ENCODE results near the gene UVRAG.

The UVRAG gene

DNA sequence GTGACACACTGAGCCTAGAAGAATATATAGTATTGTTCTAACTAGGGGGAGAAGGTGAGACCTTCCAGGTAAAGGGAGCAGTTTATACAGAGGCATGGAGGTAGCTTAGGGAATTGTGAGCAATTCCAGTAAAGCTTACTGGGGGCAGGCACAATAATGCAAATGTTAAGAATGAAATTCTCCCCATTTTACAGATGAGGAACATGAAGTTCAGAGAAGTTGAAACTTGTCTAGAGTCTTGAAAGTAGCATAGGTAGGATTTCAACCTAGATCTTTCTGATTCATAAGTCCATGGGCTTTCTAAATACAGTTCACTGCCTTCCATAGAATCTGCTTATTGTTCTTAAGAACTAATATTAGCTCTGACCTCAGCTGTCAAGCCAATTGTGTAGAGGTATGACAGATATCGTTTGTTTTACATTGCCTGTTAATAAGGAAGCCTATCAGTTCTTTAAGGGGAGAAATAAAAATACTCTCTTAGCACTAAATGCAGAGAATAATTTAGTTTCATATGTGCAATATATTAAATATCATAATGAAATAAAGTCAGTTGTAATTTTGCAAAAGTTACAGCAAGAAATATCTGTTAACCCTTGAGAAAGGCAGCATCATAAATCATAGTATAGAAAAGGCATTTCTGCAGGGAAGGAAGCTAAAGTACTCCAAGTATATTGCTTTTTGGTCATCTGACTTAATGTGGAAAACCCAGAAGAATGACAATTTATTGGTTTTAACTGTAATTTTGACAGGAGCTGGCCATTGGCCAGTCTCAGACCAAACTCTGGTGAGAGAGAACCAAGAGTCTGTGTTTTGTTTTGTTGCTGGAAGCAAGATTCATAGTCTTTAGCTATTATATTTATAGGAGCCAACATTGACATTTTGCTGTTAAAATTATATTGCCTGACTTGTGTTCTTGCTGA is 181.8 kb downstream of the UVRAG start:
- no peak for DNase-seq (ENCODE audit: extremely low read depth in 1 of 2, low read depth in 1 of 2)

DNA sequence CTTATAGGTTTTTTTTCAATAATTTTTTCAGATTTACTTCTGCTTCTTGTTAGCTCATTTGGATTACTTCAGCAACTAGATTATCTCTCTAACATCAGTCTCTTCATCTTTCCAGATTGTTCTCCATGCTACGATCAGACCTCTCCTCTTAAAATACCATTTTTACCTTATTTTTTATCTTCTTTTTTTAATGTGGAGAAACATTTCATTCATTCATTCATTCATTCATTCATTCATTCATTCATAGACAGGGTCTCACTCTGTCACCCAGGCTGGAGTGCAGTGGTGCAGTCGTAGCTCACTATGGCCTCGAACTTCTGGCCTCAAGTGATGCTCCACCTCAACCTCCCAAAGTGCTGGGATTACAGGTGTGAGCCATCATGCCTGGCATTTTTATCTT is 189.4 kb downstream of the UVRAG start:
- DNase-seq (ENCODE audit: extremely low read depth in 1 of 2, low read depth in 1 of 2): no peak

- no peak for DNase-seq (ENCODE audit: extremely low read depth in 1 of 2, low read depth in 1 of 2)
Measured at GRCh38 chr11:76005756-76006155, 190.7 kb downstream of the UVRAG start.

DNA sequence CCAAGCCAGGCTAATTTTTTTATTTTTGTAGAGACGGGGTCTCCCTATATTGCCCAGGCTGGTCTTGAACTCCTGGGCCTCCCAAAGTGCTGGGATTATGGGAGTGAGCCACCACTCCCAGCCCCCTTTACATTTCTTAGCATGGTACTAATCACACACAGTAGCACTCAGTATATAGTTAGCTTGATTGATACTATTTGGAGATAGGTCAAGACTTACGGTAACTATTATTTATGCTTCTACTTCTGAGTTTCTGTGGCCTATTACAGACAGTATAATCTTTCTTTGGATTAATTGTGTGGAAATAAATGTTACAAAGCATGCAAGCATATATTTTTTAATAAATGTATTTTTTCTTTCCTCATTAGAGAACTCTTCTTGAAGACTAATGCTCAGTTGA is 192.2 kb downstream of the UVRAG start:
- DNase-seq (ENCODE audit: extremely low read depth in 1 of 2, low read depth in 1 of 2): no peak

- DNase-seq (ENCODE audit: extremely low read depth in 1 of 2, low read depth in 1 of 2): no peak
Measured at GRCh38 chr11:76008474-76008873, 193.5 kb downstream of the UVRAG start.

GRCh38 chr11:76010051-76010450 is 195.0 kb downstream of the UVRAG start:
- no peak for DNase-seq (ENCODE audit: extremely low read depth in 1 of 2, low read depth in 1 of 2)

DNA sequence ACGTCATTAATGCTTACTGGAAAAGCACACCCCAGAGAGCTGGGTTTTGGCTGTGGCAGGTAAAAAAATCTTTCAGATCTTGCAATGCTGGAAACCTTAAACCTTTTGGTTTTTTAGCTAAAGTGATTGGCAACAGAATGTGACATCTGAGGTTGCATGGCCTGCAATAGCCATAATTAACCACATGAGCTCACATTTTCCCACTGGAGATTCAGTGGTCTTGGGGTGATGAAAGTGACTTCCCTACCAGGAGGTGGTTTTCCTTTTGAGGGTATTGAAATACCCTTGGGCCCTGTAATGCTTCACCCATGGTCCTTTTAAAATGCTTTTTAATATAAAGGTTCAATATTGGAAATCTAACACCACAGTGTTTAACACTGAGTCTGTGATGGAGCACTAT is 198.5 kb downstream of the UVRAG start:
- no peak for DNase-seq (ENCODE audit: extremely low read depth in 1 of 2, low read depth in 1 of 2)

DNA sequence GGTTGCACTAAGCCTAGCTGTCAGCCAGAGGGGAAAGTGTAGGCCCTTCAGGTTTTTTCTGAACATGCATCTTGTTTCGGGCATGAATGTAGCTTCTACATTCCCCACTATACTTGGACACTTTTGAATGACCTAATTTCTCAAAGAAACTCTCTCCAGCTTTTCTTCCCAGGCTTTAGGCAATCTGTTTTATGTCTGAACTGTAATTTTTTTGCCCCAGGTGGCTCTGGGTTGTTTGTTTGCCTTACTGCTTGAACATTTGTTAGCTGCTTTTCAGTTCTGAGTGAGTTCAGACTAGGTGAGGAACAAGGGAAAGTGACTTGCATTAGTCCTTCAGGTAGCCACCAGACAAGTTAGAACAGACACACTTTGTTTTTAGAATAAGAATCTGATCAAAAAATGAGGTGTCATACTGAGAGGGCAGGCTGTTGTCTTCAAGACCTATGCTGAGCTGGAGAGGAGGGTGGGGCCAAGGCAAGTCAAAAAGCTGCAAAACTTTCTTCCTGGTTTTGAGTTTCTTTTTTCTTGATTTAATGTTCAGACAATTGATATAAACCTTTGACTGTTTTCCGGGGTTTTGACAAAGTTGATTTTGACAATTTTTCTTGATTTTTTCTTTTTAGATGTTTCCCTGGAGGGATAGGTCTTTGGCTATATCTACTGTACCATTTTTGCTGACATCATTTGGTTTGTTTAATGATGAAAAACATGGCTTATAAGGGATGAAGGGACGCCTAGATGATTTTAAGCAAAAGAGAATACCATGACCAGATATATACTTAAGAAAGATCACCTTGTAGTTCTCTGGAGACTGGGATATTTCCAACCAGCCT is 208.4 kb downstream of the UVRAG start:
- no peak for DNase-seq (ENCODE audit: extremely low read depth in 1 of 2, low read depth in 1 of 2)

DNA sequence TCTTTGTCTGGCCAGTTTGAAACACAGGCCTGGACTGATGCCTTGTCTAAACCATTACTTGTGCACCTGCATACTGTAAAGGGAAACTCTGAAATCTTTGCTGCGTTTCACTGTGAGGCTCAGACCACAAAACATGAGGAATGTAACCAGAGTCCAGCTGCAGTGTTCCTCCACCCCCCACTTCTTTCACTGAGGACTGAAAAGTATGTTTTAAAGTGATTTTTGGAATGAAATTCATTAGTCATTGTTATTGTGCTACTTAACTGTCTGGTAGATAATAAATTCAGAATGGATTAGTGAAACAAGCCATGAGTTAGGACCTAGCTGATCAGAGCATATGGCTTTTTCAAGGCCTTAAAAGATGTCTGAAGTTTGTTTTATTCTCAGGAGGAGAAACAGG is 210.1 kb downstream of the UVRAG start:
- DNase-seq (ENCODE audit: extremely low read depth in 1 of 2, low read depth in 1 of 2): no peak

DNA sequence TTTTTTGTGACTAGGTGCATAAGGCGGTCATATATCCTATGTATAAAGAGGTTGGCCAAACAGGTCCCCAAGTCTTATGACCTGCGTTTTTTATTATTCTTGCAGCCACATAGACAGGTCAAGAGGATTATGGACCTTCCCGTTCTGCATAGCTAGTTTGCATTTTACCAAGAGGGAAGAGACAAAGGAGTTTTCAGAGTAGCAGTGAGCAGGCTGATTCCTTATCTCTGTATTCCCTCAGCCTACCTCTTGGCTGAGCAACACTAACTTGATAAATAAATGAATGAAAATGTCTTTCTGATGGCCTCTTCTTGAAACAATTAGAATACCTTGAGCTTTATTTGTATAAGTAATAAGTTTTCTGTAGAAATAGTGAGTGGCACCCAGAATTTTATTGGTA is 210.8 kb downstream of the UVRAG start:
- DNase-seq (ENCODE audit: extremely low read depth in 1 of 2, low read depth in 1 of 2): no peak

DNA sequence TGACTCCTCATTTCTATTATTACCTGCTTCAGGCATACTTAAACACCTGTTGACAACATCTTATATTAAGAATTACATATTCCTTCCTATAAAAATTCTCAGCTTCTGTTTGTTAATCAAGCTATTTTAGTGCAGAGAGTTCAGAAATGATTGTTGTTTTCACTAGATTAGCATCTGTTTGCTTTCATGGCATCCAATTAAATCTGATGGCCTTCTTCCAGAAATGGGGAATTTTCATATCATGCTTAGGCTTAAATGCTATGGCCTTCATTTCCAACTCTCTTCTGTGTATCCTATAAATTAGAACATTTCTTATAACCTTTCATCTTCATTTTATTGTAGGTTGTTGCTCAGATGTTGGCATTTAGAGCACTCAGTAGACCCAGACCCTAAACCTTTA is 211.3 kb downstream of the UVRAG start:
- no peak for DNase-seq (ENCODE audit: extremely low read depth in 1 of 2, low read depth in 1 of 2)

DNA sequence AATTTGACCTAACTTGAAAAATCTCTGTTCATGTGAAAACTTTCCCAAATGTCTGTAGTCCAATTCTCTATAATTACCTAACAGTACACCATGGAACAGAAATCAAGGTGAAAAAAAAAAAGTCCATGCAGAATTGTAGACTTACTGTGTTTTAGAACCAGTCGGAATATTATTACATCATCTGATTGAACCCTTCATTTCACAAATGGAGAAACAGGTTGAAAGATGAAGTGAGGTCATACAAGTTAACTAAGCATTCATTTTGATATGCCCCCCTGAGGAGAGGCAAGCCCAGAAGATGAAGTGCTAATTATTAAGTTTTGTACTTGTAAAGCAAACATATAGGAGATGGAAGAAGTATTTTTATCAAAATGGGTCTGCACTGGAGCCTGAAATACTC is 211.9 kb downstream of the UVRAG start:
- DNase-seq (ENCODE audit: extremely low read depth in 1 of 2, low read depth in 1 of 2): no peak

GRCh38 chr11:76030286-76030685 is 215.3 kb downstream of the UVRAG start:
- DNase-seq (ENCODE audit: extremely low read depth in 1 of 2, low read depth in 1 of 2): no peak

- no peak for DNase-seq (ENCODE audit: extremely low read depth in 1 of 2, low read depth in 1 of 2)
Measured at GRCh38 chr11:76030968-76031590, 216.1 kb downstream of the UVRAG start.

GRCh38 chr11:76033699-76034098 is 218.7 kb downstream of the UVRAG start:
- DNase-seq (ENCODE audit: extremely low read depth in 1 of 2, low read depth in 1 of 2): no peak

DNA sequence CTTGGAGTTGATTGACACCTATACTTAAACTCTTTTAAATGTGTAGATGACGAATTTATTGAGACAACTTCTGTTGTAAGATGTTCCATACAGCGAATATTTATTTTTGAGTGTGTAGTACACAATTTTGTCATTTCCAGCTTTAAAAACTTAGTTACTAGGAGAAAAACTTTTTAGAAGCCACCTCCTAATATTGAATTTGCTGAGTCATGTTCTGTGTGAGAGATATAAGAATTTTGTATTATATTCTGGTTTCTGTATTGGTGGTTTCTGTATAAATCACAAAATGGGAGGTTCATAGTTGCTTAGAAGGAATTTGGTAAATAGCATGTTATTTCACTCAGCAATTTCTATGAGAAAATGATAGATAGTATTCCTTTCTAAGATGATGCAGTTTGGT is 220.0 kb downstream of the UVRAG start:
- no peak for DNase-seq (ENCODE audit: extremely low read depth in 1 of 2, low read depth in 1 of 2)

DNA sequence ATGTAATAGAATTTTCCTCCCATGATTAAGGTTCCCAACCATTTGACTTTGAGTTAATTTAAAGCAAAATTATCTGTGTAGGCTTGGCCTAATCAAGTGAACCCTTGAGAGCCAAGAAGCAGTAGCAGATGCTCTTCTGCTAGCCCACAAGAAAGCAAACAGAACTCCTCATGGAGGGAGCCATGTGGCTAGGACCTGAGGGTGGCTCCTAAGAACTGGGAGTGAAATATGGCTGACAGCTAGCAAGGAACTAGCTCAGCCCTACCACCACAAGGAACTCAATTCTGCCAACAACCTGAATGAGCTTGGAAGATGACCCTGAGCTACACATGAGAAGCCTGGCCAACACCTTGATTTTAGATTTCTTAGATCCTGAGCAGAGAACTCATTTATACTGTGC is 223.6 kb downstream of the UVRAG start:
- DNase-seq (ENCODE audit: extremely low read depth in 1 of 2, low read depth in 1 of 2): no peak

- DNase-seq (ENCODE audit: extremely low read depth in 1 of 2, low read depth in 1 of 2): no peak
Measured at GRCh38 chr11:76041208-76041607, 226.2 kb downstream of the UVRAG start.

DNA sequence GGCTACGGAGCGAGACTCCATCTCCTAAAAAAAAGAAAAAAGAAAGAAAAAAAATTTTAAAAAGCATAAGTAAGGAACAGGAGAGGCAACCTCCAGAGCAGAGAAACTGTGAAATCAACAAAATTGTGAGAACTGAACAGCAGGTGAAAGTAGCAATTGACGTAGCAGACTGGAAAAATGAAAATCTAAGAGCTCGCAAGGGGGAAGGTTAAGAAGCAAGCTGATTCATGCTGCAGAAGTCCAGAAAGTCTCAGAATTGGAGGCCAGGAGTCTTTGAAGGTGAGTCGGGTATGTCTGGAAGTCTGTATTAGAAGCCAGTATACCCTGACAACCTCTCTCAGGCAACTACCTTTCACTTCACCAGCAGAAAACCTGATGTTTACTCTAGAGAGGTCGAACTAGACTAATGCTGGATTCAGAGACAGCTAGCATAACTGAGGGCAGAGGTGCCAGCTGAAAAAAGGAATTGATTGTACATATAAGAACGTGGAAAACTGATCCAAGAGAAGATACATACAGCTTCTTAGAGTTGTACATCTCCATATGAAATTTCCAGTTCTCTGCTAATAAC is 229.8 kb downstream of the UVRAG start:
- DNase-seq (ENCODE audit: extremely low read depth in 1 of 2, low read depth in 1 of 2): no peak

- no peak for DNase-seq (ENCODE audit: extremely low read depth in 1 of 2, low read depth in 1 of 2)
Measured at GRCh38 chr11:76047231-76047630, 232.2 kb downstream of the UVRAG start.

DNA sequence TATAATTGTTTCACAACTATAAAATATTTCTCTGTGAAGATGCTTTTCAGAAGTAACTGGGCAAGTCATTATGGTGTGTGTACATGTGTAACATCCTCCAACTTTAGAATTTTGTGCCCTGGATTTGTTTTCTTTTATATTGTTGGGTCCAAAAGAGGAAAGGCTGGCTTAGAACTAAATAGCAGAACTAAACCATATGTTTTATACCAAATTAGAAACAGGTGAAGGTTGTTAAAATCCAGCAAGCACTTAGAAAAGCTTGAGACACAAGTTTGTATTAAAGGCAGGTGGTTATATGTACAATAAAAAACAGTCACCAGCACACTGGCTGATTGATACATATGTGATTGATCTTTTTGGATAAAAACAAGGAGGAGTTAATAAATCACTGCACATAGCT is 232.8 kb downstream of the UVRAG start:
- DNase-seq (ENCODE audit: extremely low read depth in 1 of 2, low read depth in 1 of 2): no peak

Measured in activated CD8-positive, alpha-beta memory T cell treated with anti-CD3 and anti-CD28 coated beads for 1 hour (primary cell).